GM19025 (cell line): ENCODE data around the gene FUT9.
A peak's percentile ranks its signal among the peaks of the same experiment; 100 is the strongest.

ENCODE experiments used
- ATAC-seq: cut with Tn5 transposase; IDR thresholded peaks from one replicate; pipeline ENCODE4 v1.9.1; 2021; ENCODE audit warnings: mild to moderate bottlenecking, low read depth, moderate library complexity; ENCODE audit not compliant: unreplicated experiment

The FUT9 gene

DNA sequence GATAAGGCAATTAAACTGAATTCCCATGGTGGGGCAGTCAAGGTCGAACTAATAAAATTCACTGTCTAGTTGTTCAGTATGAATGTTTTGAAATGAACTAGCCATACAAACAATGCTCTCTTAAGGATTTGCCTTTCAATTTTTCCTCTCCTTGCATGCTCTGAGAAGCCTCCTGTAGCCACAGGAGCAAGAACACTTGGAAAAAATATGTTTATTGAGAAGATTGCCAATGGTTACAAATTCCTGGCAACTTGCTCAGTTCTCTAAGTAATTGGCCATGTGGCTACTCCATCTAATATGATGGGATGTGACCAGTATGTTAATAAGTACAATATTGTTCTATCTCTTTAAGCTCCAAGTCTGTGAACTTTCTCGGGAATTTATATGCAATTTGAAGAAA lies 49.4 kb downstream of the FUT9 start:
- no peak for ATAC-seq

GRCh38 chr6:96066376-96066775 lies 50.6 kb downstream of the FUT9 start:
- ATAC-seq = no peak

DNA sequence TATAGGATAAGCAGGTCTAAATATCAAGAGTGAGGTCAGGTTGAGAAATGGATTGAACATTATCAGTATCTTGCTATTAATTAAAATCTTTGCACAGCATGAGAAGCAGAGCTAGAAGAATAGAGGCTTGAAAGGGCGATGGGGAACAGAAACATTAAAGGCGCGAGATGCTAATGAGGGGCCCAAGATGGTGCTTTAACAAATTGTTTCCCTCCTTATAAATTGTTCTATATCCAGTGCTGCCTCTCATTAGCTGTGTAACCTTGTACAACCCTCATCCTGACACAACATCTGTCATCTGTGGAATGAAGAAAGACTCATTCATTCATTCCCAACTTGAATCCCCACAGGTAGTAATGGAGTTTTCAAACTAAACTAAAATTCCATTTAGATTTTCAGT lies 57.8 kb downstream of the FUT9 start:
- ATAC-seq = no peak

DNA sequence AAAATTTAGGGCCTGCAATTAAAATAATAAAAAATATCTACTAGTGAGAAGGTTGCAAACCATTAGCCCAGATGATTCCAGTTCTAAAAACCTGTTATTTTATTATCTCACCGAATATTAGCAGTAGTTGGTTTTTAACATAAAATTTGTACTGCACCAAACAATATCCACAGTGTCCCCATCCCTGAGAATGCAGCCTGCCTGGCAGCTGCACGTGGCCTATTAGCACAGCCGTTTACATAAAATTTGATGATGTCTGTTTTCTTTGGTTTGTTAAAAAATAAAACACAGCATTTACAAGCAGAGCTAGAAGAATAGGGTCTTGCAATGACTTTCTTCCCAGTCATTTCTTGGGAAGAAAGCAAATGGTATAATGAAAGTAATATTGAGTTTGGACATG lies 58.2 kb downstream of the FUT9 start:
- ATAC-seq = no peak

- no peak for ATAC-seq
Measured at GRCh38 chr6:96075826-96076225, 60.1 kb downstream of the FUT9 start.

DNA sequence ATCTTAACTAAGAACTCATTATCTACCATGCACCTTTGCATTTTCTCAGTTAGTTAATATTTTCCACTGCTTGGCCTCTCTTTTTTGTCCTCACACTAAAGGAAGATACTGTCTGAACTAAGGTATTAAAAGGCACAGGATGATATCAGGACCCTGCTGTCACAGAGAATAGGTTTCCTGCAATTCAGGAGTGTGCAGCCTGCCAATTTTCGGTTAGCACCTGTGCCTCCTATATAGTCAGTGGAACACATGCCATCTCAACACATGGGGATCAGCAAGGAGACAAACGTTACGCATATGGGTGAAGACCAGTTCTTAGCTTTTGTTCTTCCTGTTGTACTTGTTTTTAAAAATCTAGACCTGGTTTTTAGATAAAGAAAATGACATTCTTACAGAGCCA lies 71.0 kb downstream of the FUT9 start:
- no peak for ATAC-seq

GRCh38 chr6:96089173-96089572 lies 73.4 kb downstream of the FUT9 start:
- no peak for ATAC-seq

- ATAC-seq = no peak
Measured at GRCh38 chr6:96094077-96094476, 78.3 kb downstream of the FUT9 start.

- ATAC-seq = no peak
Measured at GRCh38 chr6:96099069-96099468, 83.3 kb downstream of the FUT9 start.

- no peak for ATAC-seq
Measured at GRCh38 chr6:96101564-96101963, 85.8 kb downstream of the FUT9 start.

DNA sequence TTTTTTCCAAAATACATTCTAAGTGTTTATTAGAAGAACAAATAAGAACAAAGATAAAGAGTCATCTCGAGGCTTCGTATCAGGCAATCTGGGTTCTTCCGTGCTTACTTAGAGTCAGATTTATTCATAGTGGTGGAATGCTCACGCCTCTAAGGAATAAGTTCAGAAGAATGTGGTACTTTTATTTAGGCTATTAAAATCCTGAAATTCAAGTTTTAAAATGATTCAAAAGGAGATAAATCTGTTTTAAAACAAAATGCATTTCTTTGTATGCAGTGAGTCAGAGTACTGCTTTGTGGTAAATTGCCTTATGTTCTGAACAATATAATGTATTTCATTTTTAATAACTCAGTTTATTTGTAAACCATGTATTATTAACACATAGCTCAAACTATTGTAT lies 89.1 kb downstream of the FUT9 start:
- no peak for ATAC-seq

- no peak for ATAC-seq
Measured at GRCh38 chr6:96110878-96111277, 95.1 kb downstream of the FUT9 start.

- ATAC-seq = no peak
Measured at GRCh38 chr6:96116674-96117073, 100.9 kb downstream of the FUT9 start.

GRCh38 chr6:96124778-96125177 lies 109.0 kb downstream of the FUT9 start:
- no peak for ATAC-seq

DNA sequence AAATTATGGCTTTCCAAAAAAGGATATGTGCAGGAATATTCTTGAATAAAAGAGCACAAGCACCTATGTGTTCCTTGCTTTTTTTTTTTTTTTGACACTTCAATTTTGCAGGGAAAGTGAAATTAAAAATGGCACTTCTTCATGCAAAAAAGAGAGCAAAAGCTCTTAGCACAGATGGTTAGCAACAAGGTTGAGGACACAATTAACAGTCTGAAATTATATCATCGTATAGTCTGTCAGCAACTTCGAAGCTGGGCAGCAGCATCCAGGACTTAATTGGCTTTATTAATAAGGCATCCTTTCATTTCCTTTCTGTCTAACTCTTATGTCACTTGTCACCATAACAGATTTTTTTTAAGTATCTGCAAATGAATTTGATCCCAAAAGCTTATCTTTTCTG lies 122.6 kb downstream of the FUT9 start:
- no peak for ATAC-seq

GRCh38 chr6:96142142-96142541 lies 126.4 kb downstream of the FUT9 start:
- no peak for ATAC-seq

DNA sequence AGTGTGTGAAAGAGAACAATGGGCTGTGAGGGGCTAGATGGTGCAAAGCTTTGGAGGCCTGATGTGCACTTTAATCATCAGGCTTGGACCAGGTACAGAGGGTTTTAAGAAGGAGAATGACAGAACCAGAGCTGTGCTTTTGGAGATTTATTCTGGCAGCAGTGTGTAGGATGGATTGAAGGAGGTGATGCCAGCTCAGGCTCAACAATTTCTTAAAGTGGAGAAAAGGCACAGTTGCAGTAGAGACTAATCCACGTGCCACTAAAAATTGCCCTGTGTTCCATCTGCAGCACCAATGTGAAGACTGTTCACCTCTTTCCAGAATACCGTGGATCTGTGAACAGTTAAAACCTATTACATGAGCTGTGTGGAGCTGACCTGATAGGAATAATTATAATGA lies 134.7 kb downstream of the FUT9 start:
- ATAC-seq = no peak

DNA sequence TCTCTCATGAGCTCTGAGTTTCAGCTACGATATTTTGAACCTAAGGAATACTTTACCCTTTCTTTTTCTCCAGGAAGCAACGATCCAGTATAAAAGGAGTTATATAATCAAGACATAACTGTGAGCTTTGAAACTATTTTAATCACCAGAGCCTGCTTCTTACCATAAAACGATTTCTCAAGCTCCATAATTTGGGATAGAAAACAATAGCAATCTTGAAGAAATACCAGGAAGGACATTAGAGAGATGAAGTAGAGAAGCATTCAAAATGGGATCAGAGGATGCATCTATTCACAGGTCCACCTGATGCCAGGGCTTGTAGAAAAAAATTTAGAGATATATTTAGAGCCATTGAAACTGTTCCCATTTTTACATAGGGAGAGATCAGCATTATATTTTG lies 135.9 kb downstream of the FUT9 start:
- ATAC-seq = no peak

DNA sequence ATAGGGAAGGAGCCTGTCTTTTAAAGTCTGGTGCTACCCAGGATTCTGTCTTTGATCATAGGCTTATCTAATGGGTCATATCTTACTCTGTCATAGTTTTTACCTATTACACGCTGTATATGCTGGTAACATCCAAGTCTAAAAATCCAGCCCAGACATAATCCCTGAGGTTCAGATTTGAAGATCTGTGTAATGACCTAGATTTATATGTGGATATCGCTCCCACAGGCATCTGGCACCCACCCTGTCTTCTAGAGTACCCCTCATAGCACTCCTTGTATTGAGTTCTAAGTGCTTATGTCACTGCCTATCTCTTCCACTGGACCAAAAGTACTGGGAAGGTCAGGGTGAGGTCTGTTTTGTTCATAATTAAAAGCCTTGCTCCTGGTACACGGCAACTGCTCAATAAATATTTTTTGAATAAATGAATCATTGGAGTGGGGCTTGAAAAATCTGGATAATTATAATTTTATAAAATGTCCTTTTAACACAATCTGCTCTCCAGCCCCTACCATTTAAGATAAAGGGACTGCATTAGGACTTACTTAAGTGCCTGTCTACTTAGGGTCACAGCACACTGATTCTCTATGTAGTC lies 136.4 kb downstream of the FUT9 start:
- ATAC-seq = no peak

- no peak for ATAC-seq
Measured at GRCh38 chr6:96153775-96154174, 138.0 kb downstream of the FUT9 start.

- ATAC-seq = no peak
Measured at GRCh38 chr6:96156425-96156824, 140.7 kb downstream of the FUT9 start.

GRCh38 chr6:96157018-96157565 lies 141.3 kb downstream of the FUT9 start:
- ATAC-seq = peak; percentile 93

- ATAC-seq = no peak
Measured at GRCh38 chr6:96162711-96163120, 146.9 kb downstream of the FUT9 start.
